Breast epithelium (tissue), 3 donors: ENCODE measurements around the gene MYADML2.

Source experiments
- CTCF ChIP-seq, 3 donors: fragments of 450-650 bp; IDR thresholded peaks; one replicate each; pipeline ENCODE4 v1.5.1; 2016 to 2017; ENCODE audit warnings: antibody characterized with exemption in 3 of 3, mild to moderate bottlenecking in 3 of 3, moderate library complexity in 3 of 3
- POLR2A ChIP-seq: fragments of 450-650 bp; IDR thresholded peaks from one replicate; pipeline ENCODE4 v1.6.1; 2016; ENCODE audit warnings: antibody characterized with exemption, mild to moderate bottlenecking, moderate library complexity

GRCh38 chr17:81910840-81911276 is 36.2 kb downstream of the MYADML2 start:
- TF ChIP-seq CTCF (IDR thresholded peaks at IDR 0.05) (no peak), POLR2A (no peak)
